GM18519 (cell line): ENCODE results near the gene CD38.

Experiments
- ATAC-seq: cut with Tn5 transposase; IDR thresholded peaks from one replicate; pipeline ENCODE4 v1.9.1; 2021; ENCODE audit warnings: mild to moderate bottlenecking, moderate library complexity; ENCODE audit not compliant: unreplicated experiment, low FRiP score

Gene CD38

DNA sequence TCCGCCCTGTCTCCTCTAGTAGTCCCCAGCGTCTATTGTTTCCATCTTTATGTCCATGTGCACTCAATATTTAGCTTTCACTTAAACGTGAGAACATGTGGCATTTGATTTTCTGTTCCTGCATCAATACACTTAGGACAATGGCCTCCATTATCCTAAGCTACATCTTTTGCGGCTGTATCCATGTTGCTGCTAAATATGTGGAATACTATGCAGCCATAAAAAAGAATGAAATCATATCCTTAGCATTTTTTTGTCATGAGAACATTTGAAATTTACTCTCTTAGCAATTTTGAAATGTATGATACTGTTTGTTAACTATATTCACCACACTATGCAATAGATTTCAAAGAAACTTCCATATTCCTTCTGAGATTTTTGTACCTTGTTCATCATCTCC, 19.8 kb upstream of the CD38 start:
- ATAC-seq, result no peak

DNA sequence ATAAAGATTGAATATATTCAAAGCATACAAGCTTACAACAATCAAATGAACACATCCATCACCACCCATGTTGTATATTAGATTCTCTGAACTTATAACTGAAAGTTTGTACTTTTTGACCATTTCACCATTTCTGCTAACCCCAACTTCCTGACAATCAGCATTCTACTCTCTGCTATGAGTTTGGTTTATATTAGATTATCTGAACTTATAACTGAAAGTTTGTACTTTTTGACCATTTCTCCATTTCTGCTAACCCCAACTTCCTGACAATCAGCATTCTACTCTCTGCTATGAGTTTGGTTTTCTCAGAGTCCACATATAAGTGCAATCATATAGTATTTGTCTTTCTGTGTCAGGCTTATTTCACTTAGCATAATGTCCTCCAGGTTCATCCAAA, 15.7 kb upstream of the CD38 start:
- peak; percentile 30 for ATAC-seq

DNA sequence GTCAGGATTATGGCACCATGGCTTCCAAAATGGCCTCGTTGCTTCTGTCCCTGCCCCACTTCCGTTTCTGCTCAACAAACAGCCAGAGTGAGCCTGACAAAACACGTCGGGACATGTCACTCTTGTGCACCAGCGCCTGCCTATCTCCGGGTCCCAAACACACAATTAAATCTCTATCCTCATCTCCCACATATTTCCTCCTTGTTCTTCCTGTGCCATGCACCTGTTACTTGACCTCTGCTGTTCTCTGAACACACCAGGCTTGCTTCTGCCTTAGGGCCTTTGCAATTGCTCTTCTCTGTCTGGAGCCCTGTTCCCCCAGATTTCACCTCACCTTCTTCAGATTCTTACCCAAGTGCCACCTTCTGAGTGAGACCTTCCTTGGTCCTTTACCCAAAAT, 12.7 kb upstream of the CD38 start:
- ATAC-seq, result no peak

DNA sequence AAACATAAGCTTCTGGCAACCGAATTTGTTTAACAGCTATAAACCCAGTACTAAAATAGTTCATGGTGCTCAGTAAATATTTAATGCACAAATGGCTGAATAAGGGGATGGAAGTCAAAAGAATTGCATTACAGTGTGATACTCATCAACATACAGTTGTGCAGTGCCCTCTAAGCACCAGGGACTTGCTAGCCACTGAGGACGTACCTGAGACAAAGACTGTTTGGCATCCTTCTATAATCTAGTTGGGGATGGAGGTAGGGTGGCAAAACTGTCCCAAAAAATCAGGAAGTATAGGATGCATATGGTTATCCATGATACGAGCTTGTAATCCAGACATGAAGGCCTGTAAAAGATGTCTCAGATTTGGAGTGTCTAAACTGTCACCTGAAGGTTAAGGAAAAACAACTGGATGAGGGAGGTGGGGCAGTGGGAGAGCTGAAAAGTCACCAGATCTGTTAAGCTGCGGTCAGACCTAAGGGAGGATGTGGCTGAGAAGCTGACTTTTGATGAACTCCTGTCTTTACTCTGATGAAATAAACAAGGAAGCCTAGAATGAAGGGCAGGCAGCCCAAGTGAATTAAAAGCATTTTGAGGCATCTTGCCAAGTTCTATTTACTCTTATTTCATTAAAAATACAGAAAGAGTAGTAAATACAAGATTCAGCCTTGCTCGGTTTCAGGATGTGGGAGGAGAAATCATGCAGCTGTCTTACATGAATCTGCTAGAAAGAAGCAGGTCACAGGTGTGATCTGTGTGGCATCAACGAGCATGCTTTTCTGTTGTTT, 12.0 kb upstream of the CD38 start:
- ATAC-seq, result peak; percentile 58

DNA sequence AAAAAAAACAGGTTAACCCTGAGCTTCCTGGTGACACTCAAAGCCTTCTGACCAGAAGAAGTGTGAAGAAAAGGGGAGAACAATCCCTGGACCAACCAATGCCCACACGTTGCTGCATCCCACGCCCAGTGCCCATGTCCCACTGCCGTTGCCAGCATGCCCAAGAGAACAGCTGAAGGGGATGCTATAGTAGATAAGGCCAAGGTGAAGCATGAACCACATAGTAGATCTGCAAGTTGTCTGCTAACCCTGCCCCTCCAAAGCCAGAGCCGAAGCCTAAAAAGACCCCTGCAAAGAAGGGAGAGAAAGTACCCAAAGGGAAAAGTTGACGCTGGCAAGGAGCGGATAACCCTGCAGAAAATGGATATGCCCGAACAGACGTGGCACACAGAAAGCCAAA, 11.3 kb upstream of the CD38 start:
- no peak for ATAC-seq

DNA sequence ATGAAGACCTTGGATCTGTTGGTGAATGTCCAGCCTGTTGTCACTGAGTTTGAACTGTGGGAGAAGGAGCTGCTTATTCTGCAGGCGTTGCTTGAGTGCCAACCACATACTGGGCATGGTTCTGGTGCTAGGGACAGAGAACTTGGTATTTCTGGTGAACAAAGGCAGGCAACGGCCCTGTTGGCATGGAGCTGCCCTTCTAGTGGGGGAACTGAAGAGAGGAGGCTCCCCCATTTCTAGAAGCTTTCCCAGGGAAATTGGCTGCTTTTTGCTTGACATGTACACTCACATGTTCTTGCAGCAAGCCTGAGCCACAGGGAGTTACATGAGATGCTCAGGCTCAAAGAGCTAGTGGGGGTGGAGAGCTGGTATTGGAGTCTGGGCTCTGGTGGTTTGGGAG, 8.9 kb upstream of the CD38 start:
- no peak for ATAC-seq

DNA sequence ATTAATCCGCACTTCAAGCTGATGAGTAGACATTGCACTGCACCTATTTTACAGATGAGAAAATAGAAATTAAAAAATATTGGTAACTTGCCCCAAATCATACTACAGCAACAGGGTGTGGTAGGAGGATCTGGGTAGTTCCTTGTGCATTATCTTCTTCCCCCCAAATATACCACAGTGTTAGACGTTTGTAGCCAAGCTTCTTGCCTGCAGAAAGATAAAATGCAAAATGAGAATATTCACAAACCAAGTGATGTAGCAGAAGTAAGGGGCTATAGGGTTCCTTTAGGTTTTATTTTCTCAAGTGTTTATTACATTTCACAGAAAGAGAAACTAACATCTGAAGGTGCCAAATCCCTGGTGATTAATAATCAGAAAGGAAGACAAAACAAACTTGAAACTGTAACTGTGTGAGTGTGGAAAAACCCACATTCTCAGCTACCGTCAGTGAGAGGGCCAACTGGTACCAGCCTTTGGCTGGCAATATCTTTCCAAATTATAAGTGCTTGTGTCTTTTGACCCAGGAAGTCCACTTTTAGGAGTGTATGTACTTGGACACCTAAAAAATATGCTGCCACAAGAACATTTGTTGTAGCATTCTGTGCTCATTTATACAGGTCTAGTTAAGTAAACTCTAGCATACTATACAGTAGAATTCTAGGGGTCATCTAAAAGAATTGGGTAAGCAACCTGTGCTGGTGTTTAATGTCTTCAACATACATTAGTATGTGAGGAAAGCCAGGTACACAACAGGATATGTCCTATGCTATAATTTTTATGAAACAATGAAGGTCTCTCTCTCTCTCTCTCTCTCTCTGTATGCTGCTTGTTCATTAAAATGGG, 6.7 kb upstream of the CD38 start:
- ATAC-seq, result peak; percentile 85

DNA sequence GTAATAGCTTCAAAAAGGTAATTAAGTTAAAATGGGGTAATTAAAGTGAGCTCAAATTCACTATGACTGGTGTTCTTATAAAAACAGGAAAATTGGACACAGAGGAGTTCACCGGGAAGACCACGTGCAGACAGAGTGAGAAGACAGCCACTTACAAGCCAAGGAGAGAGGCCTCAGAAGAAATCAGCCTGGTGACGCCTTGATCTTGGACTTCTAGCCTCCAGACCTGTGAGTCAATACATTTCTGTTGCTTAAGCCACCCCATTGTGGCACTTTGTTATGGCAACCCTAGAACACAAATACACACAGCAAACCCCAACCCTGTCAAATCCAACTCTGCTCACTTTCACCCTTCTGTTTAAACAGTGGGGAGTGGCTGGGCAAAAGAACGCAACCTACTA, 4.1 kb upstream of the CD38 start:
- no peak for ATAC-seq

DNA sequence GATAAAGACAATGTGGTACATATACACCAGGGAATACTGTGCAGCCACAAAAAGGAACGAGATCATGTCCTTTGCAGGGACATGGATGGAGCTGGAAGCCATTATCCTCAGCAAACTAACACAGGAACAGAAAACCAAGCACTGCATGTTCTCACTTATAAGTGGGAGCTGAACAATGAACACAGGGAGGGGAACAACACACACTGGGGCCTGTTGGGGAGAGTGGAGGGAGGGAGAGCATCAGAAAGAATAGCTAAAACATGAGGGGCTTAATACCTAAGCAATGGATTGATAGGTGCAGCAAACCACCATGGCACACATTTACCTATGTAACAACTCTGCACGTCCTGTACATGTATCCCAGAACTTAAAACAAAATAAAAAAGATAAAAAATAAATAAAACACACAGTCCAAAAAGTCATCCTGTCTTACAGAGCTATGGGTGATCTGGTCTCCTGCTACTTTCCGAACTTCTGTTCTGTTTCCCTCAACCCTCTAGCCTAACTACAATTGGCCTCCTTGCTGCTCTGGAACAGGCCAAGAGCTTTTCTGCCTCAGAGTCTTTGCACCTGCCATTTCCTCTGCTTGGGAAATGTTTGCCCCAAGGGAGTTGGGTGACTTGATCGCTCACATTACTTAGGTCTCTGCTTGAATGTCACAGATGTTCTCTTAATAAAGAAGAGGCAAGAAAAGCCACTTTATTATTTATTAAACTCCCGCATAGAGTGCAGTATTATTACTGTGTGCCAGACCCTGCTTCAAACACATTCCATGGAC, 1.1 kb upstream of the CD38 start:
- ATAC-seq, result no peak

DNA sequence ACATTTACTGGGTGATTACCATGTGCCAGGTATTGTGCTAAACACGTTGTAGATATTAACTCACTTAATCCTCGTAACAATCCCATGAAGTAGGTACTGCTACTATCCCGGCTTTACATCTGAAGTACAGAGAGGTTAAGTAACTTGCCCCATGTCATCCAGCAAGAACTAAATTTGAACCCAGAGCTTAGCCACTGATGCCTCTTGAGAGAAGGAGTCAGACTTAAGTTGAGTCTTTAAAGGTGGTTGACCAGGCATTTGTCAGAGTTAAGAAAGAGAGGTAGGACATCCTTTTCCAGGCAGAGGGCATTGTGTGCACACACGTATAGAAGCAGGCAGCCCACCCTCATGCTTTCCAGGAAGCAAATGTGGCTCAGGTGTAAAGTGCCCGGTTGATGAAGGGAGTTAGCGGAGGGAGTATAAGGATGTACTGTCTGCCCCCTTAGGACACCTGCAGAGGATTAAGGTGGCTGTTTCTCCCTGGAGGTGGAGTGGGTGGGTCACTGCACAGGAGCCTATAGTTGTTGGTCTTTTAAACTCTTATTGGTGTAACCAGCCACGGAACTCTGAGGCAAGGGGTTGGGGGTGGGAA, 335 bp upstream of the CD38 start:
- no peak for ATAC-seq

DNA sequence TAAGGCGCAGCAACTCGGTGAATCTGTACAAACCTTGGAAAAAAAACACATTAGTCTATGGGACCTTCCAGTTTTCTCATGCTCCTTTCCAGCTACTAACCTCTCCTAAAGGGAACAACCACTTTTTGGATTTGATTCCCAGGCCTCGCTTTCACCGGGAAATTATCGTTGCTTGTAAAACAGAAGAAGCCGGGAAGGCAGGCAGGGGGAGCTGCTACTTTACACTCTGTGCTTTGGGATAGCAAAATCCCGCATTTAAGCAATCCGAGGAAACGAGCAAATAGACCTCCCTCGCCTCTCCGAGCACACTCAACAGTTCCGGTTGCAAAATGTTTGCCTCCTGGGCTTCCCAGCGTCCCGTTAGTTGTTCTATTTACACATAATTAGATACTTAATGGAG, 1.2 kb downstream of the CD38 start:
- ATAC-seq, result no peak

DNA sequence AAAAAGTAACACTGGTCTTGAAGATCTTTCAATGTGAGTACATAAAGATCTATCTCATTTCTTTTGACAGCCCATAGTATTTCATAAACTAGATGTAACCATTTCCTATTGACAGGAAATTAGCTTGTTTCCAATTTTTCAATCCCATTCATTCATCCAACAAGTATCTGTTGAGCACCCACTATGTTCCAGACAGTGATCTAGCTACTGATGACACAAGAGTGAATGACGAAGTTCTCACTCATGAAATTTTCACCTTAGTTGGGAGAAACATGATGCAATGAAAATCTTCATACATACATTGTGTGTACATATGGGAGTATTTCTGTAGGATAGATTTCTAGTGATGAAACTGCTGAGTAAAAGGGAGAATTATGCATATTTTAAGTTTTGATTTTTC, 1.7 kb downstream of the CD38 start:
- ATAC-seq, result no peak

DNA sequence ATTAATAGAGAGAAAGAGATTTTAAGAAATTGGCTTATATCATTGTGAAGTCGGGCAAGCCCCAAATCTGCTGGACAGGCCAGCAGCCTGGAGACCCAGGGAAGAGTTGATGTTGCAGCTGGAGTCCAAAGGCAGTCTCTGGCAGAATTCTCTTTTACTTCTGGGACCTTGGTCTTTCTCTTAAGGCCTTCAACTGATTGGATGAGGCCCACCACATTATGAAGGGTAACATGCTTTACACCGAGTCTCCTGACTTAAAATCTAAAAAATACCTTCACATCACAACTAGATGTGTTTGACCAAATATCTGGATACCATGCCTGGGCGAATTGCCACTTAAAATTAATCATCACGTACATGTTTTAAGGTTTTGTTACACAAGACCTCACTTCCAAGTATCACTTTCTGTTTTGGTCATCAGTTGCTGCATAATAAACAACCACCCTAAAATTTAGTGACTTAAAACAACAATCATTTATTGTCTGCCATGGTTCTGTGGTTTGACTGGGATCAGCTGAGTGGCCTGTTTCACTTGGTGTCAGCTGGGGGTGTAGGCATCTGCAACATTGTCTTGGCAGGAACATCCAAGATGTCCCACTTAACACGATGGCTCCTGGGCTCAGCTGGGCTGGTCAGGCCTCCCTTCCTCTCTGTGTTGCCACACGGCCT, 3.4 kb downstream of the CD38 start:
- no peak for ATAC-seq

DNA sequence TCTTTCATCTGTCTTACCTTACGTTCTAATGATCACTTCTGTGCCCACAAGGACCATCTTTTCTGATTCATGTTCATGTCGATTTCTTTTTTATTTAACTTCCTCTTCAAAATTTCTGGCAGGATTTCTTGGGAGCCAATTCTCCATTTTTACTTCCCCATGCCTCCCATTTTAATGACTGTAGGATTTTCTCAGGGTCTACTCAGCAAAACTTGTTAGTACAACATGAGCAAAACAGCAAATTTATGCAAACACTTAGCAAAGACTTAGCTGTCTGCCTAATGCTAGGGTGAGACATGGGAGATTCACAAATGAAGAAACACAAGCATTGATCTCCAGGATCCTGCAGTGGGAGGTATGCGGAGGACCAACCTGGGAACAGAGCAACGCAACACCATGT, 5.5 kb downstream of the CD38 start:
- ATAC-seq, result no peak

DNA sequence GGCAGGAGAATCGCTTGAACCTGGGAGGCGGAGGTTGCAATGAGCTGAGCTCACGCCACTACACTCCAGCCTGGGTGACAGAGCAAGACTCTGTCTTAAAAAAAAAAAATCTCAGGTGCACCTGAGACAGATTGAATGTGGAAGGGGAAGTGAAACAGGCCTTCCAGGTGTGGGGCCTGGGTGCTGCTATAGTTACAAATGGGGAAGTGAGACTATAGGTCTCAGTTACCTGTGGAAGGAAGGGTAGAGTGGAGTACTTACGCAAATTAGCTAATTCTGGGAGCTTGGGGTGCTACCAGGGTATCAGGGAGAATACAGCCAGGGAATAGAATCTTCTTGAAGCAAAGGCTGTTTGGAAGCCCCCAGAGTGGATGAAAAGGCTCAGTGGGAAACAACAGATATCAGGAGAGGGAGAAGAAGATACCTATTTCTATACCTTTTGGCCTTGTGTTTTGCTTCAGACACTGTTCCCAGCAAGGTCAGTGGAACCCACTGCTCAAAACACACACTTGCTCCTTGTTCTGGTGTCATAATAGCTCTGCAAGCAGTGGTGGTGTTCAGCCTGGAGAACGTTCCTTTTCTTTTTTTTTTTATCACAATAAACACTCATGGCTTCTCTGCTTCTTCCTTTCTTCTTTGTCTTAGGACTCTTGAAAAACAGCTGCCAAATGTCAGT, 7.0 kb downstream of the CD38 start:
- ATAC-seq, result peak; percentile 77

DNA sequence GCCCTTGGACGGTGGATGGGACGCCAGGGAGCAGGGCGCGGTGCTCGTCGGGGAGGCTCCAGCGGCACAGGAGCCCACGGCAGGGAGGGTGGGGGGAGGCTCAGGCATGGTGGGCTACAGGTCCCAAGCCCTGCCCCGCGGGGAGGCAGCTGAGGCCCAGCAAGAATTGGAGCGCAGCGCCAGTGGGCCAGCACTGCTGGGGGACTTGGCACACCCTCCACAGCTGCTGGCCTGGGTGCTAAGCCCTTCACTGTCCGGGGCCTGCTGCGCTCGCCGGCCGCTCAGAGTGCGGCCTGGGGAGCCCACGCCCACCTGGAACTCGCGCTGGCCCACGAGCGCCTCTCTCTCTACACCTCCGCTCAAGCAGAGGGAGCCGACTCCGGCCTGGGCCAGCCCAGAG, 8.6 kb downstream of the CD38 start:
- ATAC-seq, result no peak

DNA sequence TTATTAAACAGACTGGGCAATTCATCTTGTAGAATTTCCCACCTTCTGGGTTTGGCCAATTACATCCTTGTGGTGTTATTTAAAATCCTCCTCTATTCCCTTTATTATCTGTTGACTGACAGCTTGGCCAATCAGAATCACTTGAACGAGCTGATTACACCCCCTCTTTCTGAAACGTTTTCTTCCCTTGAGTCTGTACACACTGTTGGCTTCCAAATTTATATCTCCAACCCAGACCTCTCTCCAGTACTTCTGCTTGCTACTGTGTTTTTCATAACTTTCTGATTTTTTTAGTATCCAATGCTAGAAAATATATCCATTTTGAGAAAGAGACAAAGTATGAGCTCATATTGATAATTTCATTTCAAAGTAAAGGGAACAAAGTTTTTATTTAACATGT, 14.8 kb downstream of the CD38 start:
- no peak for ATAC-seq

DNA sequence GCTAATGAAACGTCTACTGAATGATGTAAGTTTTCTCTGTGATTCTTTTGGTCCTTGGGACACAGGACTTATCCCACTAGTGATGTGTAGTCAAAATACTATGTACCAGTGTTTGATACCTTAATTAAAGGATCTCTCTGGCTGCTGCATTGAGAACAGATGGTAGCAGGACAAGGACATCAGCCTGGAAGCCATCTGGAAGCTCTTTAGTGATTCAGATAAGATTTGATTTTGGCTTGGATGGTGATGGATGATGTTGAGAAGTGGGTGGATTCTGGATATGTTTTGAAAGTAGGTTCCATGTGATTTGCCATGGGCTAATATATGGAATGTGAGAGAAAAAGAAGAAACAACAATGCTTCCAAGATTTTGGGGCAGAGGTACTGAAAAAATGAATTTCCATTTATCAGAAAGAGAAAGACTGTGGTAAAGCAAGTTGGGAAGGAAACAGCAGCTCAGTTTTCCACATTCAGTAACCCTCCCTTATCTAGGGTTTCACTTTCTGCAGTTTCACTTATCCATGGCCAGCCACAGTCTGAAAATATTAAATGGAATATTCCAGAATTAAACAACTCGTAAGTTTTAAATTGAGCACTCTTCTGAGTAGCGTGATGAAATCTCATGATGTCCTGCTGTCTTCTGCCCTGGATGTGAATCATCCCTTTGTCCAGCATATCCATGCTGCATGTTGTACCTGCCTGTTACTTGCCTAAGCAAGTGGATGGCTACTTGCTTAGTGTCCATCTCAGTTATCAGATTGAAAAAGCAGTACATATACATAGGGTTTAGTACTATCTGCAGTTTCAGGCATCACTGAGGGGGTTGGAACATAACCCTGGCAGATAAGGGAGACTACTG, 15.6 kb downstream of the CD38 start:
- no peak for ATAC-seq

DNA sequence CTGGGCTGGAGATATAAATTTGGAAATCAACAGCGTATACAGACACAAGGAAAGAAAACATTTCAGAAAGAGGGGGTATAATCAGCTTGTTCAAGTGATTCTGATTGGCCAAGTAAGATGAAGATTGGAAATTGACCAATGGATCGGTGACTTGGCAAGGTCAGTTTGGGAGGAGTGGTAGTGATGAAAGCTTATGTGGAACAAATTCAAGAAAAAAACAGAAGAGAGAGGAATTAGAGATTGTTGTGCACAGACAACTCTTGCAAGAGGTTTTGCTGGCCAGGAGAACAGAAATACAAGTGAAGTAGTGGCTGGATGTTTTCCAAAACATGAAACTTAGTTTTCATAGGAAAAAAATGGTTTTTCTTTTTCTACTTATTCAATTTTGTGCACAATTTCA, 16.3 kb downstream of the CD38 start:
- no peak for ATAC-seq
